ENCODE measurements around the gene COL4A2.

Gene COL4A2

DNA sequence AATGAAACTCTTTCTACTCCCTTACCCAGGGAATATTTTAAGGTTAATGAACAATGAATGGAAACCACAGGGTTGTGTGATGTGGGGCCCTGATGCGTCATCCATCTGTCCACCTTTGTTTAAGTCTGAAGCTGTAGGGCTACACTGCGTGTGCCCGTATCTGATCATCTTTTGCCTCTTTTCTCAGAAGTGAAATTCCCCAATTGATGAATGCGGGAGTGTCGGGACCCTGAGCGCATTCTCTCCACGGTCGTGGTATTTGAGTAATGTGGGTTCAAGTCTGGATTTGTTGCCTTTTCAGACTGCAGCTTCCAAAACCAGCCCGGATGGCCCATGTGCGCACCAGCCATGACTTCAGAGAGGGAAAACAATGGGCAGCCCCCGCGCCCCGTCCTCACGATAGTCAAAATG lies 112.3 kb downstream of the COL4A2 start:
- no peak for DNase-seq (ENCODE audit: low read depth)

GRCh38 chr13:110419946-110420345 lies 112.9 kb downstream of the COL4A2 start:
- no peak for DNase-seq (ENCODE audit: low read depth)

DNA sequence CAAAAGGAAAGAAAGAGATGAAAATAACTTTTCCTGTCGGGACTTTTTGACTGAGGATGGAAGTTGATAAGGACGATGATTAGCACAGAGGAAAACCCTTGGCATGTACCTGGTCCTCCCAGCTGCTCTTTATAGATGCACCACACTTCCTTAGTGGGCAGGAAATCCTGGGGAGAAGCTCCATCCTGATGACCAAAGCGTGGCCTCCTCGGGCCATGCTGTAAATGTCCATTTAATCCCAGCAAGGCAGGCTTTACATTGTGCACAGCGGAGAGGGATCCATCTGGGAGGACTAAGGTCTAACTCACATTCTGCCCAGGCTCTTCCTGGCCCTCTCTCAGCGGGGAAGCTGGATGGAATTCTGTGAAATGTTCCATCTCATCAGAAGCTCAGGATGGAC lies 113.5 kb downstream of the COL4A2 start:
- no peak for DNase-seq (ENCODE audit: low read depth)

DNA sequence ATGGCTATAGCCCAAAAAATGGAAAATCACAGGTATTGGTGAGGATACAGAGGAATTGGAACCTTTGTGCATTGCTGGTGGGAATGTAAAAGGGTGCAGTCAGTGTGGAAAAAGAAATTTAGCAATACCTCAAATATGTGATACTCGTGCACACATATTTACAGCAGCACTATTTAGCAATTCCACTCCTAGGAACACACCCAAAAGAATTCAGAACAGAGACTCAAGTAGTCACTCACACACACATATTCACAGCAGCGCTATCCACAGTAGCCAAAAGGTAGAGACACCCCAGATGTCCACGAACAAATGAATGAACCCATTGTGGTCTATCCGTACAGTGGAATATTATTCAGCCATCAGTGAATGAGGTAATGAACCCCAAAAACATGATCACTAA lies 114.0 kb downstream of the COL4A2 start:
- no peak for DNase-seq (ENCODE audit: low read depth)

DNA sequence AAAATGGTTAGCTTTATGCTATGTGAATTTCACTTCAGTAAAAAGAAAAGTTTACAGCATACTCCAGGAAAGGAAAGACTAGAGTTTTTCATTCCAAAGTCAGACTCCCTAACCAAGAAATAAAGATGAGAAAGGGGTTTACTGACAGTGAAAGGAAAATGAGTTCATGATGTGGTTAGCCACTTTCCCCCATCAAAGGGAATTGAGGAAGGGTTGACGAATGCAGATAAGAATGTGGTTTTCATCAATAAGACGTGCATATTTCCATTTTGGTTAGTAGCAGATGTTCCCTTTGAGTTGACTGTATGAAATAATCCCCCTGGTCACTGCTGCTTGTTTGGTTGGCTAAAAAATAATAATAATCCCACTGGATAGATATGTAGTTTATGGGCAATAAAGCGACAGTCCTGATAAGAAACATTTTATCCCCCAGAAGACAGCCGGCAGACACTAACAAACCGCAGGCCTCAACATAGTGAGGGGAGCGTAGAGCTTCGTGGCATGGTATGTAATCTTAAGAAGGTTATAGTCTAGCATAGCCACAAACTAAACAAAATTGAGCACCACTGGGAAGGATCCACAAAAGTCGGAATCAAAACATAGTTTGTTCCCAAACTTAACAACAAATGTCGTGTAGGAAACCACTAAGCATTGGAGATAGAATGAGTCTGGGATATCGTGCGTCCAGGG lies 114.8 kb downstream of the COL4A2 start:
- peak; percentile 75 for DNase-seq (ENCODE audit: low read depth)

- DNase-seq (ENCODE audit: low read depth) = no peak
Measured at GRCh38 chr13:110422913-110423688, 116.0 kb downstream of the COL4A2 start.

GRCh38 chr13:110423689-110424302 lies 116.7 kb downstream of the COL4A2 start:
- no peak for DNase-seq (ENCODE audit: low read depth)

GRCh38 chr13:110424569-110425443 lies 117.7 kb downstream of the COL4A2 start:
- no peak for DNase-seq (ENCODE audit: low read depth)

DNA sequence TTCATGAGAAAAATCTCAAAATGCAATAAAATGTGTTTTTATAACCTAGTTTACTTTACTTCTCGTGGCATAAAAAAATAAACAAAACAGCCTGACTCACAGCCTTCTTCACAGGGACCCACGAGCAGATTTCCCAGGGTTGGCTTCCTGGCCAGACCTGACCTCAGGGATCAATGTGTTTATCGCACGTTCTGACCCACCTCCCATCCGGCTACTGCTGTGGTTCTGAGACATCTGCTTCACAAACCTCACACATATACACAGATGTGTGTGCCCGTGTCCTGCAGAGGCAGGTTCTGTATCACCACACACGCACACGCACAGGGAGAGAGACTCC lies 118.3 kb downstream of the COL4A2 start:
- DNase-seq (ENCODE audit: low read depth) = no peak

DNA sequence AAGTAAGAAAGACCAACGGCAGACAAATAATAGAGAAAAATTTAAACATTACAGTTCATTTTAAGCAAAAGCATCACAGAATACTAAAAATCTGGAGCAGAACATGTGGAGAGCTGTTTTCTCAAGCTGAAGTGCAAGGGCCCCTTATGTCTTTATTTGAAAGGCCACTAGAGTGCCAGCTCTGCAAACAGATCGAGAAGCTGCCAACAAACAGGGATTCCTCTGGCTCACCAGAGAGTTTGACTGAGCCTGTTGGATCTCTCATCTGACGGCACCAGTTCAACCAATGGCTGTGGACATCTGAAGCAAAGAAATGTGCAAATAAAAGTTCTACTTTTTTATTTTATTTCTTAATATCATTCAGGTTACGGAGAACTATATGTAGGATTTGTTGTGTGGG lies 119.7 kb downstream of the COL4A2 start:
- DNase-seq (ENCODE audit: low read depth) = no peak

DNA sequence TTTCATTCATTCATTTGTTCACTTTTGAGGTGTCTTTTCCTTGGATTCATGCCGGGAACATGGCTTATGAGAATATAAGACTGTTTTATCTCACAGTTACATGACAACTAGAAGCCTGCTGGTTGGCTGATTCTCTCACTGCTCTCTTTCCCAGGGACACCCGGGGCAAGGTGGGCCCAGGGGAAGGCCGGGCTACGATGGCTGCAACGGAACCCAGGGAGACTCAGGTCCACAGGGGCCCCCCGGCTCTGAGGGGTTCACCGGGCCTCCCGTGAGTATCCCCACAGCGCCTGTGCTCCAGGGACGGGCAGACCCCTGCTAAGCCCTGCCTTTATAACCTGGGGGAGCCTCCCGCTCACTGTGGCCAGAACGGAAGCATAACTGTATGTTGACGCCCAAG lies 121.2 kb downstream of the COL4A2 start:
- DNase-seq (ENCODE audit: low read depth) = no peak

GRCh38 chr13:110430391-110431336 lies 123.6 kb downstream of the COL4A2 start:
- DNase-seq (ENCODE audit: low read depth) = no peak

DNA sequence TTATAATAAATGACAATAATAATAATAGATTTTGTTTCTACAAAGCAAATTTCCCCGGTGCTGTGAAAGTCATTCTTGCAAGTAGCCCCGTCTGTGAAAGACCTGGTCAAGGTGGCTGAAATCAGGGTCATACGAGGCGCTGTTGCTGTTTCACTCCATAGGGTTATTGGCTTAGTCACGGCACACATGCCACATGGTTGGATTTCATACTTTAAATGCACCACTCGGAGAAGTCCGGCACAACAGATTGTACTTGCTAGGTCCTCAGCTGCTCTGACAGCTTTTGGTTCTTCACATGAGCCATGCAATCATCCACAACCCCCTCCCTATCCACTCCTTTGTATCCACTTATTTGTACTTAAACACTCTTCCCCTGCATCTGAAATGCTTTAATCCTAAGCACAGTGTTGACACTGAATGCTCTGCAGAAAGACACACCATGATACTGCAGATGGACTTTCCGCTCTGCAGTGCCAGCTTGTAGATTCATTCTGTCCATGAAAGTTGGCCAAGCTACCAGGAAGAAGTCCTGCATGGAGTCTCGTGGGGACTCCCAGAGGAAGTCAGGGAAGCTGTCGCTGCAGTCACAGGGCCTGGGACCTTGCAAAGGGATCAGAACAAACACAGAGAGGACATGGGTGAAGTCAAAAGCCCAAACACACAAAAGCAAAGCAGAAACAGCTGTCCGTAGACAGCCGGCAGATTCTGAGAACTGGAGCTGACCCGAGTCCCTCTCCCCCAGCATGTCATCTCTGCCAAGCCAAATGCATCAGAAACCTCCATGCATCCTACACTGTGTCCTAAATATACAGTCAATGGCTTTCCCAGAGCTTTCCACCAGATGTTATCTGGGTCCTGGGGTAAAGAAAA lies 124.6 kb downstream of the COL4A2 start:
- DNase-seq (ENCODE audit: low read depth) = no peak

DNA sequence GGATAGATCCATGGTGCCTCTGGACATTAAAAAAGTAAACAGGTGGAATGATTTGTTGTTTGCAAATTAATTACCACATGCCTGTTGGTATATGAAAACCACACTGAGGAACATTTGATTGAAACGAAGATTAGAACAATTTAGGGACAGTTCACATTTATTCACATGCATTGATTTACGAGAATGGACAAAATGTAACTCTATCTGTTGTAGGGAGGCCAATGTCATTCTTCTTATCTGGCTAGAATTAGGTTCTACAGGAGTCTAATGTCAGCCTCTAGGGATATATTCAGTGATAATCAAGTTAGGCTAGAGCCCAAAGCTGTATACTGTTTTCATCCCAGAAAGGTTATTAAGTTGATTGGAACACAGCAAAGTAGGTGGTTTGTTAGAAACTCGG lies 125.4 kb downstream of the COL4A2 start:
- DNase-seq (ENCODE audit: low read depth) = no peak

- DNase-seq (ENCODE audit: low read depth) = no peak
Measured at GRCh38 chr13:110433014-110433413, 125.9 kb downstream of the COL4A2 start.

GRCh38 chr13:110434629-110435028 lies 127.5 kb downstream of the COL4A2 start:
- no peak for DNase-seq (ENCODE audit: low read depth)

DNA sequence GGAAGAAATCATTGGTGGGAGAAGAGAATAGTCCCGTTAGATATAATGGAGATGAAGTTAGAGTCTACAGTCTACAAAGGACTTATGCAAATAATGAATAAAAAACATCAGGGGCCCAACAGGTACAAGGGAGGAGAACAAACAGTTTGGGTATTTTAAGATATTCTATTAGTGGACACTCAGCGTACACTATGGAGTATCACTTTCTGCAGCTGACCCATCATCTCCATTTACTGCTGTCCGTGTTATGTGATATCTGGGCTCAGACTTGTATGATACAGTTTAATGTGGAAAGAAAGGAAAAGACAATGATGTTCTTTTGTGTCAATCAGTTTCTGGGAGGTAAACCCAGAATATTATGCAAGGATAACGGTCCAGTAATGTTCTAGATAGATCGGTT lies 128.2 kb downstream of the COL4A2 start:
- no peak for DNase-seq (ENCODE audit: low read depth)

- DNase-seq (ENCODE audit: low read depth) = no peak
Measured at GRCh38 chr13:110436276-110436675, 129.2 kb downstream of the COL4A2 start.

GRCh38 chr13:110436786-110437370 lies 129.8 kb downstream of the COL4A2 start:
- no peak for DNase-seq (ENCODE audit: low read depth)

- no peak for DNase-seq (ENCODE audit: low read depth)
Measured at GRCh38 chr13:110438211-110438610, 131.1 kb downstream of the COL4A2 start.

All from CMK (cell line).